GM23248 (cell line): ENCODE measurements around the gene CRYBB2.

Source experiments
- EZH2 ChIP-seq: fragments of 200-600 bp; sonication (generic); IDR thresholded peaks from 2 replicates; pipeline ENCODE4 v1.6.1; 2018; ENCODE audit warnings: antibody characterized with exemption, mild to moderate bottlenecking; ENCODE audit not compliant: insufficient read depth, poor library complexity, severe bottlenecking
- EZH2phosphoT487 ChIP-seq: fragments of 200-600 bp; sonication (generic); IDR thresholded peaks from 2 replicates; pipeline ENCODE4 v1.6.1; 2018; ENCODE audit warnings: antibody characterized with exemption, moderate library complexity, mild to moderate bottlenecking, low read depth; ENCODE audit not compliant: insufficient read depth

GRCh38 chr22:25196326-25196725 is 23.1 kb upstream of the CRYBB2 start:
- TF ChIP-seq EZH2, result no peak
- no peak for TF ChIP-seq EZH2phosphoT487
